Activated effector memory CD4-positive, alpha-beta T cell treated with Interleukin-2 at 50 U/mL for 16 hours (primary cell): Measurements from ENCODE around the gene ATAD3B.
"Not testable (repeated sequence)": the region's sequence is repeated elsewhere in the genome, so short reads cannot be mapped to it uniquely, and the experiment has no call there.

Experiments
- DNase-seq: peaks from one replicate; pipeline ENCODE4 v3.0.0-alpha.2; 2020

ATAD3B gene

DNA sequence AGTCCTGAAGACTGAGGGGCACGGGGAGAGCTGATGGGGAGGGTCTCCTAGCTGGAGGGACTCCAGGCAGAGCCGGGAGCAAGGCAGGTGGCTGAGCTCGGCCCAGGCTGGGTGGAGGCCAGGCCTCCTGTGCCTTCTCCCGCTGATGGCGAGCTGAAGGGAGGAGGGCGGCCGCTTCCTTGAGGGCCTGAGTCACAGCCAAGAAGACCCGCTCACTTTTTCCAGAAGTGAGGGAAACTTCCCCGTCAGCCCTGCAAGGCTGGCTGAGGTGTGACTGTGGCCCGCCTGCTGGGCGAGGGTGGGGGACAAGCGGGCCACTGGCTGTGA lies 37.8 kb upstream of the ATAD3B start:
- no peak for DNase-seq

DNA sequence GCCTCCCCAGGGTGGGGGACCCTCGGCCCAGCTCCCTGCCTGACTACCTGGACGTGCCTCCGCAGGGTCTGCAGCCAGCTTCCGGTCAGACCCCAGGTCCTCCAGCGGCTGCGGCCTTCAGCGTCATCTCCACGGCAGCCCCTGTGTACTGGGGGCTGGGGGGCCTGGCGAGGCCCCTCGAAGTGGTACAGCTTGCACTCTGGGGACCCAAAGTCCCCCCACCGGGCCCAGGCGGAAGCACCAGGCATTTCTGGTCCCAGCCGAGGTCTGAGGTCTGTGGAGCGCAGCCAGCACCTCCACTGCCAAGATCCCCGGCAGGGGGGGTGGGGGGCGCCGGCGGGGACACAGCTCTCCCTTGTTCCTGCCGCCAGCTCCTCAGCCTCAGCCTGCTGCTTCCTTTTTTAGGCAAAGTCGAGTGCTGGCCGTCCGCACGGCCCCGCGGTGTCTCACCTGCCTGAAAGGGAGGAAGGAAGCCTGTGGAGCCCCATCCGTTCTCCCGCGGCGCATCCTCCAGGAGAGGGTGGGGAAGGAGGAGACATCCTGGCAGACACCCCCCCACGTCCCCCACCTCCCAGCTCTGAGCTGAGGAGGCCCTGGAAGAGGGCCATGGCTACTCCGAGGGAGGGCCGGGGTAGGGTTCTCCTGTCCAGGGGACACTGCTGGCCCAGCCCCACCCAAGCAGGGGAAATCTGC lies 37.3 kb upstream of the ATAD3B start:
- no peak for DNase-seq

DNA sequence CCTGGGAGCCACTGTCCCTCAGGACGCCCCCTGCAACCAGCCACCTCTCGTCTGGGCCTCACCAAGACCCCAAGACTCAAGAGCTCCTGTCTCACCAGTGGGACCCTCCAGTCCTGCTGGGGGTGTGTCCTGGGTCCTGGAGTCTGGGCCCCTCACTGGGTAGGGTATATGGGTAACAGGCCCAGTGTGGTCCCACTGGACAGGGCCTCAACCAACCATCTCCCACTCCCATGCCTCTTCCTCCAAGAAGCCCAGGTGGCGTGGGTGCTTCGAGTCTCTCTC lies 36.8 kb upstream of the ATAD3B start:
- DNase-seq = no peak

DNA sequence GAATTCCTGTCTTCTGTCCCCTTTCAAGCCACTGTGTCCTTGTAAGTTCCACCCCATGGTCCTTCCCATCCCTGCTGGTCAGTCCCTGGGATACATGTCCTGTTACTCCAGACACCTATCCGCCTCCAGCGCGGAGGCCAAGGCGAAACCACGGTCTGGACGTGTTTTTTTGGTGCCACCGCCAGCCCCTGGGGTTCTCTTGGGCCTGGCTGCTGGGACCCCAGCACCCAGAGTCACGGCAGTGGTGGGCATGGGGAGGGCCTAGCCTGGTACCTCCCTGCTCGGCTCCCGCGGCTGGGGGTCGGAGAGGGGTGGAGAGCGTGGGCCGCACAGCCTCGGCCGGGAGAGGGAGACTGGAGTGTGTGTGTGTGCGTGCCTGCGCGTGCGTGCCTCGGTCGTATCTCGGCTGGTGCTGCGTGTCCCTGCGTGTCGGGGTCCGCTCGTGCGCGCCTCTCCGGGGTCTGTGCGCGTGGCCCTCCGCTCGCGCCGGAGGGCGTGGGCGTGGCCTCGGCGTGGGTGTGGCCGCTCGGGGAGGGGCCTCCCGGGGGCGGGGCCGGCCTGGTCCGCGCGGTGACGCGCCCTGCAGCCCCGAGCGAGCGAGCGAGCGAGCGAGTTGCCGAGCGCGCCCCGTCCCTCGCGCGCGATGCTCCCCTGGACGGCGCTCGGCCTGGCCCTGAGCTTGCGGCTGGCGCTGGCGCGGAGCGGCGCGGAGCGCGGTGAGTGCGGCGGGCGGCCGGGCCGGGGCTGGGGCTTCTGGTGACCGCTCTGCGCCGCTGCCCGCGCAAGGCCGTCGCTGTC lies 36.3 kb upstream of the ATAD3B start, which contains the start of gene VWA1:
VWA1 (plus strand) TSS at position 585 of the 798 bp plus-strand sequence; CDS start at position 644, 59 bp downstream.
- DNase-seq = peak; percentile 41

DNA sequence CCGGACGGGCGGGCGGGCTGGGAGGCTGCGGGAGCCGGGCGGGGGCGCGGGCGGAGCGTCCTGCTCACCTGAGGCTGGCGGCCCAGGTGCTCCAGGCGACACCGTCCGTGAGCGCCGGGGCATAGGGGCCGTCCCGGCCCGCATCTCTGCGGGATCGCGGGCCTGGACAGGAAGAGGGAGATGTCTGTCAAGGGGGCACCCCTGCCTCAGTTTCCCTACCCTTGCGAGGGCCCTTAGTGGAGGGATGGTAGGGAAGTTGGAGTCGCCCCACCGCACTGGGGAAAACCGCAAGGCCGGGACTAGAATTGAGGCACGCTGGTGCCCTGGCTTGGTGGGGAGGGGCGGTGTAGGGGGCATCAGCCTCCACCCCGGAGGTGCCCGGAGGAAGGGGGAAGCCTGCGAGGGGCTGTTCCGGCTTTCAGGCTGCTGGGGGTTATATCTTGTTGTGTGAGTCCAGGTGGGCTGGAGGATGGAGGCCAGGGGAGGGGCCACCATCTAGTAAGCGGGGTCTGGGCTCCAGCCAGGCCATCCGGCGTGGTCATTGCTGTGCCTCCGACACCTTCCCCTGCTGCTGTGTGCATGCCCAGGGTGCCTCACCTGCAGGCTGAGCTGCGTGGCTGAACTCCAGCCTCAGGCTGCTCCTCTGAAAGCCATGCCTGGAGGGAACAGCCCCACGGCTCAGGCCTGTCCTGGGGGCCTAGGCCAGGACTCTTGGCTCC lies 35.5 kb upstream of the ATAD3B start:
- no peak for DNase-seq

DNA sequence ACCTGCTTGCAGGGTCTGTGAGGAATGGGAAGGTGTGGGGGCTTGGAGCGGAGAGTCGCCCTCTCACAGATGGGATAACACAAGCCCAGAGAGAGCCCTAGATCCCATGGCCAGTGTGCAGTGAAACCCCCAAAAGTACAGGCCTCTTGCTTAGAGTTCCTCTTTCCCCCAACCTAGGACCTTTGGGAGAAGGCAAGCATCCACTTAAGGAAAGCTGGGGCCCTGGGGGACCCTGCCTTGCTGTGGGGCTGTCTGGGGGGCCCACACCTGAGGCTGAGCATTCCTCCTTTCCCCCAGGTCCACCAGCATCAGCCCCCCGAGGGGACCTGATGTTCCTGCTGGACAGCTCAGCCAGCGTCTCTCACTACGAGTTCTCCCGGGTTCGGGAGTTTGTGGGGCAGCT lies 34.9 kb upstream of the ATAD3B start:
- DNase-seq = no peak

DNA sequence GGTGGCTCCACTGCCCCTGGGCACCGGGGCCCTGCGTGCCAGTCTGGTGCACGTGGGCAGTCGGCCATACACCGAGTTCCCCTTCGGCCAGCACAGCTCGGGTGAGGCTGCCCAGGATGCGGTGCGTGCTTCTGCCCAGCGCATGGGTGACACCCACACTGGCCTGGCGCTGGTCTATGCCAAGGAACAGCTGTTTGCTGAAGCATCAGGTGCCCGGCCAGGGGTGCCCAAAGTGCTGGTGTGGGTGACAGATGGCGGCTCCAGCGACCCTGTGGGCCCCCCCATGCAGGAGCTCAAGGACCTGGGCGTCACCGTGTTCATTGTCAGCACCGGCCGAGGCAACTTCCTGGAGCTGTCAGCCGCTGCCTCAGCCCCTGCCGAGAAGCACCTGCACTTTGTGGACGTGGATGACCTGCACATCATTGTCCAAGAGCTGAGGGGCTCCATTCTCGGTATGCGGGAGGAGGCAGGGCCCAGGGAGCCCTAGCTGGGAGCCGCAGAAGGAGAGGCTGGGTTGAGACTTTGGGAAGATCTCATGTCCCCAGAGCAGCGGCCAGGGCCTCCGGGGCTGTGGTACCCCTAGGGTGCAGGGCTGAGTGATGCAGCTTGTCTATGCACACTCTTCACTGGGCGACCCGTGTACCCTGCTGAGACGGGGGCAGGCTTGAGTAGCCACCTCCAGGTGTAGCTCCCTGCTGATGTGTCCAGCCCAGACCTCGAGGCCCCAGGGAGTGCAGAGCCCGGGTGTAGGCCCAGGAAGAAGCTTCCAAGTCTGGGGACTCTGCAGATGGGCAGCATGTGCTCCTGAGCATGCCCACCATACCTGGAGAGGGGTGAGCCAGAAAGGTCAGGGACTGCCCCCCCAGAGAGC lies 34.3 kb upstream of the ATAD3B start:
- DNase-seq = no peak

DNA sequence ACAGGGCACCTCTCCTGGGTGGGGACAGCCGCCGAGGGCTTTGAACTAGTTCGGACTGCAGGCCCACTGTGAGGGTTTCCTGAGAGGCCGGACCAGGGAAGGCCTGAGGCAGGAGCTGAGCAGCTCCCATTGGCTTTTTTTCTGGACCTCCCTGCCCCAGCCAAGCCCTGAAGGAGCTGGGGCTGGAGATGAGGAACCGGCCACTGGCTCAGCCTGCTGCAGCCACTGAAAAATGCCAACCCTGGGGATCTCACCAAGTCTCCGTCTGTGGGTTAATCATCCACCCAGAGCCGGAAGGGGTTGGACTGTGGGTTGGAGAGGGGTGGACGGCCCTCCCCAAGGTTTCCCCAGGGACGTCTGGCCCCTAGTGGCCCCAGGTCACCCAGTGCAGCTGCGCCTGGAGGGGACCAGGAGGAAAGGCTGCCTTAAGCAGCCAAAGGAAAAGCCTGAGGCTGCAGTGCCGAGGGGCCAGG lies 33.6 kb upstream of the ATAD3B start:
- no peak for DNase-seq

DNA sequence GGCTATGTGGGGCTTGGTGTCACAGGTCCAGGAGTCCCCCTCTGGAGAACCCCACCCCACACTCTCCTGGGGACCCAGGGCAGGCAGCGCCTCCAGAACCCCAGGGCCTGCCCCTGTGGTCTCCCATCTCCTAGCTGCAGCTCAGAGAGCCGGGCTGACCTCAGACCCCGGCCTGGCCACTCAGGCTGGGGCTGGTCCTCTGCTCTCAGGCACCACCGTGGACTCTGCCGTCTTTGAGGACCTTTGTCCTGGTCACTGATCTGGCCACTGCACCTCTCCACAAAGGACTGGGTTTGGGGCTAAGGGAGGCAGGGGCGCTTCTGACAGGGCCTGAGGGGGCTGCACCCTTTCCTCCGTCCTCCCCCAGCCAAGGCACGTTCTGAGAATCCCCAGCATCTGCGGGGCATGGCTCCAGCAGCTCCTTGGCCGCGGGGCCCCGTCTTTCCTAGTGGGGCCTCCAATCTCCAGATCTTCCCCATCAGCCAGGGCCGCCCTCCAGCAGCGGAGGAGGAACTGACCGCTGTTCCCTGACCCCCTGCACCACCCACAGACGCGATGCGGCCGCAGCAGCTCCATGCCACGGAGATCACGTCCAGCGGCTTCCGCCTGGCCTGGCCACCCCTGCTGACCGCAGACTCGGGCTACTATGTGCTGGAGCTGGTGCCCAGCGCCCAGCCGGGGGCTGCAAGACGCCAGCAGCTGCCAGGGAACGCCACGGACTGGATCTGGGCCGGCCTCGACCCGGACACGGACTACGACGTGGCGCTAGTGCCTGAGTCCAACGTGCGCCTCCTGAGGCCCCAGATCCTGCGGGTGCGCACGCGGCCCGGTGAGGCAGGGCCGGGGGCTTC lies 32.8 kb upstream of the ATAD3B start:
- no peak for DNase-seq

DNA sequence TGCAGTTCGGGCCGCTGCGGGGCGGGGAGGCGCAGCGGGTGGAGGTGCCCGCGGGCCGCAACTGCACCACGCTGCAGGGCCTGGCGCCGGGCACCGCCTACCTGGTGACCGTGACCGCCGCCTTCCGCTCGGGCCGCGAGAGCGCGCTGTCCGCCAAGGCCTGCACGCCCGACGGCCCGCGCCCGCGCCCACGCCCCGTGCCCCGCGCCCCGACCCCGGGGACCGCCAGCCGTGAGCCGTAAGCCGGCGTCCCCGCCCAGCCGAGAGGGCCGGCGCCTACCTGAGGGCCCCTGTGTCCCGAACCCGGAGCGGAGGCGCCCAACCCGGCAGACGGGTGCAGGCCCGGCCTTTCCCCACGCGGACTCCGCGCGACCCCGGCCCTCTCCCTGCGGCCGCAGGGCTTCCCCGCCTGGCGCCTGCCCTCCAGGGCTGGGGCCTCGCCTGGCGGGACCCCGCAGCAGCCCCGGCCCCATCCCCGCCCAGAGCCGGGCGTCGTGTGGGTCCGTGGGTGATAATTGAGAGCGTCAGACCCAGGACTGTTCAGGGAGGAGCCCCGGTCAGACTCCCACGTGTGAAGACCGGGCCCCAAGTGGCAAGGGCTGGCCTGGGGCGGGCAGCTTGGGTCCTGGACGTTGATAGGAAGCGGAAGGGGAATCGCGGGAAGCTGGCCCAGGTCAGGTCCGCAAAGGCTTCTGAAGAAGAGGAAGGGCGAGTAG lies 31.9 kb upstream of the ATAD3B start:
- DNase-seq = no peak

DNA sequence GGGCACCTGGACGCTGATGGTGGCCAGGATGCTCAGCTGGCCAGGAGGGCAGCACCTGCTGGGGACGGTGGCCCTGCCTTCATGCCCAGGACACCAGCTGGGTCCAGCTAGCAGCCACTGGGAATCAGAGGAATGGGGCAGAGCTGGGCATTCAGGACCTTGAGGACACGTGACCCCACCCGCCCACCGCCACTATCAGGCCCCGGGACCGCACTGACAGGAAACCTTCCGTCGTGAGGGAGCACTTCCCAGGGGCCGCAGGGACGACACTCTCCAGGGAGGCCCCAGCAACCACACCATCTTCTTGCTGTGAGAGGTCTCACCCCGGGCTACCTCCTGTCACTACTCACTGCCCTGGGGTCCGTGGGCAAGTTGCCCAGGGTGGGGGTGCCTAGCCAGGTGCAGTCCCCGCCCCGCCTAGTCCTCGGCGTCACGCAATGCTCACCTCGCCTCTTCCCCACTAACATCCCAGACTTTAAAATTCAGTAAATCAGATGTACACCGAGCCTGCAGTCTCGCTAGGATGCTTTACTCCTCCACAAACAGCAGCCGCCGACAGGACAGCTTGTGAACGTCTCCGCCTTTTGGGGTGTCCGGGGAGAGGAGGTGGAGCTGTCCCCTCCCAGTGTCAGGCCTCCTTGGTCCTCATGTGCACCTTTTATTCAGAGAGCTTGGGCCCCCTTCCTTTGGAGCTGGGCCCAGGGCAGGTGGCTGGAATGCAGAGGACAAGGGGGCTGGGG lies 31.1 kb upstream of the ATAD3B start:
- no peak for DNase-seq

DNA sequence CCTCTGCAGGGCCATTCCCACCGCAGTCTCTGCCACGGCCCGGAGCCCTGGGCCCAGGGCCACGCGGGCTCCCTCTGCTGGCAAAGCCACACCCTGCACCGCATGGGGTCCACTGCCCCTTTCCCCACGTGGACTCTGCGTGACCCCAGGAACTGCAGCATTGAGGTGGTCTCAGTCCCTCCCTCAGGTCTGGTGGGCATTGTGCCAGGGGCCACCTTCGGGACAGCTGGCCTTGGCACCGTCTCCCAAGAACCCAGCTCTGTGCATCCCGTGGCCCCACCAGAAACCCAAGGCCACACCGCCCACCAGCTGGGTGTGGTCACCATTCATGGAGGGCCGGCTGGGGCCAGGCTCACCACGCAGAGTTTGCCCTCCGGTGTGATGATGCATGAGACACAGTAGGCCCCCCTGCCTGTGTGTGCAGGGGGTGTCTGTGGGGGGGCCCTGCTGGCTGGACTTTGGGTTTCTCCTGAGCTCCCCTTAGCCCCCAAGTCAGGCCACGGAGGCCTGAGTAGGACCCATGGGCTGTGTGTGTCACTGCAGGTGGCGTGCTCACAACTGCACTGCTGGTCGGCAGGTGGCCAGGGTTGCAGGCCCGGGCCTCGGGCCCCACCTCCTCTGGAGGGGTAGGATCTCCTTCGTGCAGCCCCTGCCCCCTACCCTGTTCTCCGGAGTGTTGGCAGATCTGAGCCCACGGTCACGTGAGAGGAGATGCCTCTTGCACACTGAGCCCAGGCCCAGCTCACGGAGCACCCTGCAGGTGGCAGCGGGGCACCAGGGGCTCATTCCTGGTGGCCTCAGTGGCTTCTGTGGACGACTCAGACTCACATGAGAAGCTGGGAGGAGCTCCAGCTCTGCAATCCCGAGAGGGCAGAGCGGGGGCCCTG lies 30.3 kb upstream of the ATAD3B start:
- peak; percentile 32 for DNase-seq

DNA sequence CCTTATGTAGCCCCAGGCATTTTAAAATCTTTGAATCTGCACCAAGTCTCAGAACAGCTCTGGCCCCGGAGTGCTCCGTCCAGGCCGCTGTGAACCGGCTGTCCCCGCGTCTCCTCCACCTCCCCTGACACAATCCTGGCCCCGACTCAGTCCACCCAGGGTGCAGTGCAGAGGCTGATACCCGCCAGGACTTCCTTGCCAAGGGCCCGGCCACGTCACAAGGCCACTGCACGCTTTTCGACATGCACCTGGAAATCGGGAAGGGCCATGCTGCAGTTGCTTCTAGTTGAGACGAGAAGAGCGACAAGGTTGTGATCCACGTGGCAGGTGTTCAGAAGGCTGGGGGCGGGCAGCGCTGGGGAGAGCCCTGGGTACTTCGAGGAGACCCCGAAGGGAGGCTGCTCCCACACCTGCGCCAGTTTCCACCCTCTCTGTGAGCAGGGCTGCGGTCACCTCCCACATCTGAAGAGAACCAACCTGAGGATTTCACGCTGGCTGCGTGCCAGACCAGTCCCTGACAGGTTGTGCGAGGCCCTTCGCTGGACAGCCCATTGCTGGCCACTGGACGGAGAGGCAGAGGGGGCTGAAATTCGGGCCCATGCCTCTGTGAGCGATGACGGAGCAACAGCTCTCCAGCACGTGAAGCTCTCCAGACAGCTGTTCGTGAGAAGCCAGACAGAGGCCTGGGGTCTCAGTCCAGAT lies 29.3 kb upstream of the ATAD3B start:
- DNase-seq = no peak

DNA sequence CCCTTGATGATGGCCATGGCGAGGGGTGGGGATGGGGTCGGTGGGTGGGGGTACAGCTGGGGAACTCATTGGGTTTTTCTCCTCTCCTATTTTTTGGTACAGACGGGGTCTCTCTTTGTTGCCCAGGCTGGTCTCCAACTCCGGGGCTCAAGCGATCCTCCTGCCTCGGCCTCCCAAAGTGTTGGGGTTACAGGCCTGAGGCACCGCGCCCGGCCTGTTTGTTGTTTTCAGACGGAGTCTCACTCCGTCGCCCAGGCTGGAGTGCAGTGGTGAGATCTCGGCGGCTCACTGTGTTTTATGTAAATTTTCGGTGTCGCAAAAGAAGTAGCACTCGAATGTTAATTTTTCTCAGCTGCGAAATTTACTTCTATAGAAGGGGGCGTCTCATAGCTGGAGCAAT lies 24.9 kb upstream of the ATAD3B start:
- DNase-seq = not testable (repeated sequence)

DNA sequence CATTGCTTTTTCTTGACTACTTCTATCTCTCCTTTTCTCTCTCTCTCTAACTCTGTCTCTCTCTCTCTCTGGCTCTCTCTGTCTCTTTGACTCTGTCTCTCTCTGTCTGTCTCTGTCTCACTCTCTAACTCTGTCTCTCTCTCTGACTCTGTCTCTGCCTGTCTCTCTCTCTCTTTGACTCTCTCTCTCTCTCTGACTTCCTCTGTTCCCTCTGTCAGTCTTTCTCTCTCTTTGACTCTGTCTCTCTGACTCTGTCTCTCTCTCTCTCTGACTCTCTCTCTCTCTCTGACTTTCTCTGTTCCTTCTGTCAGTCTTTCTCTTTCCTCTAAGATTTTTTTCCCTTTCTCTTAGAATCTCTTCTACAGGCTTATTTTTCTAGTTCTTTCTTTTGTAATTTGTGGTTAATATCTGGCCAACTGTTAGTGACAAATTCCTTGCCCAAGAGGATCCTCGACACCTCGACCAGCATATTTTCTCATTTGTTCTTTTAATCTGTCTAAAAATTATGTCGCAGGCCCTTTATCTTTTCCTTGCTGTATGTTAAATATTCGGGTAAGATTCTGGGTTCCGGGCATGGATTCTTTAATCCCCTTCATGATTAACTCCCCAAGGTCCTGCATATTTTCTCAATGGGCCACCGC lies 22.3 kb upstream of the ATAD3B start, which contains the start of gene ATAD3C:
ATAD3C (plus strand) TSS at position 591 of the 641 bp plus-strand sequence. CDS start 995 bp downstream, outside the sequence.
- no peak for DNase-seq

DNA sequence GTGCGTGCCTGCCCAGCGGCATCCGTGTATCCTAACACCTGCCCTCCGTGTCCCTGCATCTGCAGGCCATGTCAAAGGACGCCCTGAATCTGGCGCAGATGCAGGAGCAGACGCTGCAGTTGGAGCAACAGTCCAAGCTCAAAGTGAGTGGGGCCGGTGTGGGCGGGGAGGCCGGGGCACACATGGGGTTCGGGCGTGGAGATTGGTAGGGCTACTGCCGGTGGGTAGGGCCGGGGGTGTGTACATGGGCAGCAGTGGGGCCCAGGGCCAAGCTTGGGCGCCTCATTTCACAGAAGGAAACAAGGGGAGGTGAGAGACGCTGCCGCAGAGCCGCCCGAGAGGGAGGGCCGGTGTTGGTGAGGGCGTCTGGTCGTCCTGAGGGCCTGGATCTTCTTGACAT lies 20.9 kb upstream of the ATAD3B start:
- not testable (repeated sequence) for DNase-seq

DNA sequence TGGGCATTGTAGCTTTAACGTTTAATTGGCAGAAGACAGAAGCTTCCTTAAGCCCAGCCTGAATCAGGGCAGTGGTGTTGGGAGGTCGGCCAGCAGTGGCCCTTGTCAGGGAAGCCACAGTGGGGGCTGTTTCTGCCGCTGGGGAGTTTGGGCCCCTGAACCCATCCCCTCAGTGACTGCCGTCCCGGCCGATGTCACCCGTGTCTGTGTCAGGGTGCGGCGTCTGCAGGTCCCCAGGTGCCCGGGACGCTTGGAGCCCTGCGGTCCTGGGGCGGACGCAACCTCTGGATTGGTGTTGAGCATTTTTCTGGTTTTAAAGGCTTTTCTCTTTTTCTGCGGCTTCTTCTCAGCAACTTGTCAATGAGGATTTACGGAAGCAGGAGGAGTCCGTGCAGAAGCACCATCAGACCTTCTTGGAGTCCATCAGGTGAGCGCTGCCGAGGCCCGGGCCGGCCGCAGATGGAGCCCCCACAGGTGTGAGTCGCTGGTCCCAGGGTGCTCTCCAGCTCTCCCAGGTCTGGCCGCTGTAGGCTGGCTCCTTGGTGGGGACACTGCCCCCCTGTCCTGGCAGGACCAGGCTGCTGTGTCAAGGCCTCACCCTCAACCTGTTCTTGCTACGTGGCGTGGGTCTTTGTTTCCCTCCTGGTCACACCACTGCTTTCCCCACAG lies 19.7 kb upstream of the ATAD3B start:
- no peak for DNase-seq

DNA sequence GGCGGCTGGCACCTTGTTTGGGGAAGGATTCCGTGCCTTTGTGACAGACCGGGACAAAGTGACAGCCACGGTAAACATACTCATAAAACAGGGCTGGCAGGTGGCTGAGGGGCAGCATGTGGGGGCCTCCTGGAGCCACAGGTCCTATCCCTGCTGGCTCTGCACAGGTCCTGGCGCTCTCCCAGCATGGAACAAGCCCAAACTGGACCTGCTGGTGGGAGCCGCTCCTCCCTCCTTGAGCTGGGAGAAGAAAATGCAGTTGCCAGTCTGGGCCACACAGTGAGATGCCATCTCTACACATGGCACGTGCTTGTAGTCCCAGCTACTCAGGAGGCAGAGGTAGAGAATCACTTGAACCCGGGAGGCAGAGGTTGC lies 19.2 kb upstream of the ATAD3B start:
- not testable (repeated sequence) for DNase-seq
